Raji (cell line): ENCODE data around the gene CERKL.

Experiments
- POLR2A ChIP-seq: IDR thresholded peaks from 2 replicates; pipeline ENCODE4 v1.6.1; 2011; ENCODE audit warnings: low read depth, low read length, control low read depth; ENCODE audit not compliant: insufficient read depth

The CERKL gene

GRCh38 chr2:181619516-181619915 is 37.4 kb downstream of the CERKL start:
- no peak for TF ChIP-seq POLR2A

DNA sequence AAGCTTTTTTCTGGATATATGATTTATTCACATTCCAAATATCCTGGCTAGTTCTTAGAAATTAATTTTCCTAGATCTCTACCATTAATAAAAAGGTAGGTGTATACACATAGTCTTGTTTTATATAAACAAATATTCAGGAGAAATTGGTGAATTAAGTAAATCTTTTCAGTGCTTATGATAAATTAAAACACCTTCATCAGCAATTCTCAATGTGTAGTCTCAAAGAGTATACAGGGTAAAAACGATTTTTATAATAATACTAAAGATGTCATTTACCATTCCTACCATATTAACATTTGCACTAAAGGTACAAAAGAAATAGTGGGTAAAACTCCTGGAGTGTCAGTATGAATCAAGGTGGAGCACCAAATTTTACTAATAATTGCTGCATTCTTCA is 40.2 kb downstream of the CERKL start:
- TF ChIP-seq POLR2A: no peak

- TF ChIP-seq POLR2A: no peak
These were observed 41.8 kb downstream of the CERKL start for GRCh38 chr2:181614874-181615638.

GRCh38 chr2:181613241-181613640 is 43.7 kb downstream of the CERKL start:
- no peak for TF ChIP-seq POLR2A

DNA sequence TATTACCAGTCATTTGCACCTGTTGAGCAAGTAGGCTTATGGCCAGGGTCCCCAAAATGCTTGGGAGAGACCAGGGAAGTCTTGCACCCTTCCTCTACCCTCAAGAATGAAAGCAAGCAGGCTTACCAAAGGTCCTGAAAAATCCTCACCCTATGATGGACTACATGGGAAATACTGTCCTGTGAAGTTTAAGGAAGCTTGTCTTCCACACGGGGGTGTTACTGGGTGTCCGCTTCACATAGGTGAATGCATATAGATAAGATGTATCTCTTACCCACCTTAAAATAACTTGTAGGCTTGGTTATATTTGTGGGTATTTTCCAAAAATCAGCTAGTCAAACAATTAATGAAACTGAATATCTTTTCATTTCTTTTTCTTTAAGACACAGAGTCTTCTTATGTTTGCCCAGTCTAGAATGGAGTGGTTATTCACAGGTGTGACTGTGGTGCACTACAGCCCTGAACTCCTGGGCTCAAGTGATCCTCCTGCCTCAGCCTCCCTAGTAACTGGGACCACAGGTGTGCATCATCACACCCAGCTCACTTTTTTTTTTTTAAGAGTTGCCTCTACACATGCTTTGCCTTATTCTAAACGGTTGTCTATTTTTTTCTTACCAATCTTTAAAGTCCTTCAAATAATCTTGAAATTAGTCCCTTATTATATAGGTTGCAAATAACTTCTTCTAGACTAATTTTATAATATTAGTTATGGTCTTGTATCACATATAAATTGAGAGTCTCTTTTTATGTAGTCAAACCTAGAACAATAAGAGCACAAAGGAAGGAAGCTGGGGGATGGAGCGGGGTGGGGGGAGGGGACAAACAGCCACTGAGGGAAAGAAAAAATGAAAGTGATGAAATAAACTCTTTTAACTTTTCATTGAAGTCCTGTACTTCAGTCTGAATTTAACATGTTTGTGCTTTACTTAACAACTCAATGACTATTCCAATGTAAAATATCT is 49.0 kb downstream of the CERKL start:
- TF ChIP-seq POLR2A: no peak

DNA sequence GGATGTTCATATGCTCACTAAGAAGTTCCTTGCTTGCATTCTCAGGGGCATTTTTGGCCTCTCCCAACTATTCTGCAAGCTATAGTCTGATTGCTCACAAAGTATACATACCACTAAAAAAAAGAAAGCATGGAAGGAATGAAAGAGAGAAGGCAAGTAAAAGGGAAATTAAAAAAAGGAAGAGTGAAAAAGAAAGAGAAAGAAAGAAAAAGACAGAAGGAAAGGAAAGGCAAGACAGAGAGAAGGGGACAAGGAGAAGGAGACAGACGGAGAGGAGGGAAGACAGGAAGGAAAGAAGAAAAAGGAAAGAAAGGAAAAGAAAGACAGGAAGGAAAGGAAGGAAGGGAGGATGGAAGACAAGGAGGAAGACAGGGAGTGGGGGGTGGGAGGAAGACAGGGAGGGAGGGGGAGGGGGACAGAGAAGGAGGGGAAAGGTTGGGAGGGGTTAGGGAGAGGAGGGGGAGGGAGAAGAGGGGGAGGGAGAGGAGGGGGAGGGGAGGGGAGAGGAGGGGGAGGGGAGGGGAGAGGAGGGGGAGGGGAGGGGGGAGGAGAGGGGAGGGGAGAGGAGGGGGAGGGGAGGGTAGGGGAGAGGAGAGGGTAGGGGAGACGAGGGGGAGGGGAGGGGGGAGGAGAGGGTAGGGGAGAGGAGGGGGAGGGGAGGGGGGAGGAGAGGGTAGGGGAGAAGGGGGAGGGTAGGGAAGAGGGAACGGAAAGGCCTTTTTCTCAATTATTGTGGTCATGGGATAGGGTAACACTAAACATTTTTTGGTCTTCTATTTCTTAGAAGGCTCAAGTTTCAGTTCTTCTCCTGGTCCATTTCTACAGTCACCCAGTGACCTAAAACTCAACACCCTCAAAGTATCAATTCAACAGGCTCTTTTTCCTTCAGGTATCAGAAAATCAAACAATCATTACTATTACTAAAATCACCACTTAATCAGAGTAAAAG is 50.7 kb downstream of the CERKL start:
- no peak for TF ChIP-seq POLR2A

GRCh38 chr2:181602017-181602416 is 54.9 kb downstream of the CERKL start:
- no peak for TF ChIP-seq POLR2A

GRCh38 chr2:181596556-181596955 is 60.3 kb downstream of the CERKL start:
- TF ChIP-seq POLR2A: no peak

DNA sequence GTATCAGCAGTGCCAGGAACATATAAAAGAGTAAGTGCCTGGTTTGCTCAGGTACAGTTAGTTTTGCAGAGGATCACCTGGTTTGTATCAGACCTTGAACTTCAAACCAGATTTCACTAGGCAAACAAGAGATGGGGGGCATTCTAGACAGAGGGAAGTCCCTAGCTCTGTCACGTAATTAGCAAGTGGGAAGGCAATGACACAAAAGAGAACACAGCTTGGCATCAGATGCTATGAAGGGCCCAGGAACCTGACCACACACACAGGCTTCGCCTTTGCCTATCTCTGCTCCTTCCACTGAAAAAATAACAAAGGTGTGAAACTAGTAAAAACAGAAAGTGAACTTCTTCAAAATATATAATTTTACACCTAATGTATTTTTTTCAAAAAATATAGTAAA is 62.6 kb downstream of the CERKL start:
- TF ChIP-seq POLR2A: no peak

DNA sequence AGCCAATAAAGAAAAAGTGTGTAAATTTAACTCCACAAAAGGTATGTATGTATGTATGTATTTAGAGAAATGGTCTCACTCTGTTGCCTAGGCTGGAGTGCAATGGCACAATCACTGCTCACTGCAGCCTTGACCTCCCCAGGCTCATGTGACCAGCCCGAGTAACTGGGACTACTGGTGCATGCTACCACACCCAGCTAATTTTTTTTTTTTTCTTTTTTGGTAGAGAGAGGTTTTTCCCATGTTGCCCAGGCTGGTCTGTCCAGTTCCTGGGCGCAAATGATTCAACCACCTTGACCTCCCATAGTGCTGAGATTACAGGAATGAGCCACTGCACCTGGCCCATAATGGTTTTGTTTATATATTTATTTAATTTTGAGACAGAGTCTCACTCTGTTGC is 67.1 kb downstream of the CERKL start:
- no peak for TF ChIP-seq POLR2A

GRCh38 chr2:181588546-181588945 is 68.4 kb downstream of the CERKL start:
- no peak for TF ChIP-seq POLR2A

- TF ChIP-seq POLR2A: no peak
These were observed 70.3 kb downstream of the CERKL start for GRCh38 chr2:181586569-181587081.

- no peak for TF ChIP-seq POLR2A
These were observed 71.2 kb downstream of the CERKL start for GRCh38 chr2:181585732-181586131.

GRCh38 chr2:181581534-181581933 is 75.4 kb downstream of the CERKL start:
- no peak for TF ChIP-seq POLR2A

DNA sequence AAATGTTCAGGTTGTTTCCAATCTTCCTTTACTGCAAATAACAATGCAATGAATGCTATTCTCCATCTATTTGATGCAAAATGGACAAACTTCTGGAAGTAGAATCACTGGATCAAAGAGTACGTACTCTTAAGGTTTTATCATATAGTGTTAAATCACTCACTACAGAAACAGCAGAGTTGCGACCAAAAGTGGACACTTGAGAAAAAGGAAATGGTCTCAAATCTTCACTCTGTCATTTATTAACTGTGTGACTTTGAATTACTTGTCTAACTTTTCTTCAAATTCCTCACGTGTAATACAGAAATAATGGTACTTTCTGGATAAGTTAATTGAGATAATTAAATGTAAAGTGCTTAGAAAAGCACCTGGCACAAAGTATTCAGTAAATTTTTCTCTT is 78.1 kb downstream of the CERKL start:
- no peak for TF ChIP-seq POLR2A

DNA sequence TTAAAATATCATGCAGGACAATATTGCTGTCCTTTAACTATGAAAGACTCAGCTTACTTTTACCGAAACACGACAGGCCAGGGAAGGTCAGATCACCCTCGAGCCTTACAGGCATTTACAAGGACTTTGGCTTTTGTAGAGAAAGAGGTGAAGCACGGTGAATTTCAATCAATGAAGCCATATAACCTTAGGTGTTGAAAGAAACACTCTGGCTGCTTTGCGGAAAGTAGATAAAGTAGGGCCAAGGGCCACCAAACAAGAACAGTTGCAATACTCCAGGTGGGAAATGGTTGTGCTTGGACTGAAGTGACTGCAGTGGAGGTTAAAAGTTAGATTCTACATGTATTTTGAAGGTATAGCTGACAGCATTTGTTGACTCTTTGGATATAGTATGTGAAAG is 80.5 kb downstream of the CERKL start:
- no peak for TF ChIP-seq POLR2A
